ENCODE data around the gene LRP1. TPM values are rescaled to one million over a fixed set of nuclear protein-coding genes. Genes with fewer than 3 reads are reported as not detected.

The LRP1 gene
- polyA plus RNA-seq, 1 donor (not counting 4 experiments of a cell fraction or from before 2014, with no cell fraction given), result 4.9 TPM

GRCh38 chr12:57079821-57080220 is 48.5 kb upstream of the LRP1 start:
- Histone ChIP-seq H3K4me1 (ENCODE audit: control insufficient read depth, extremely low read depth, insufficient read depth, low read length) (peaks cover 4% of the 10 kb centered on the region), H3K9me3 (ENCODE audit: control insufficient read depth, low read depth, low read length) (no peaks in the 10 kb centered on the region), H3K9me1 (ENCODE audit: control insufficient read depth, extremely low read depth, insufficient read depth, low read length) (no peaks in the 10 kb centered on the region), H3K4me2 (ENCODE audit: control insufficient read depth, extremely low read depth, insufficient read depth, low read depth, low read length) (no peak overlapping the region), H3K4me3 (ENCODE audit: control insufficient read depth in 2 of 3, extremely low read depth in 1 of 3, insufficient read depth in 2 of 3, low read depth in 1 of 3, low read length in 3 of 3) (no peak overlapping the region), H4K20me1 (ENCODE audit: control insufficient read depth, extremely low read depth, insufficient read depth, low read length) (no peaks in the 10 kb centered on the region), H3K9ac (ENCODE audit: control insufficient read depth, extremely low read depth, insufficient read depth, low read length) (no peak overlapping the region), H3K27ac (ENCODE audit: control insufficient read depth, insufficient read depth, low read length) (no peak overlapping the region), H2AFZ (ENCODE audit: control insufficient read depth, low read length) (no peak overlapping the region), H3K27me3 (ENCODE audit: control insufficient read depth, extremely low read depth, insufficient read depth, low read length) (no peaks in the 10 kb centered on the region), H3K36me3 (ENCODE audit: control insufficient read depth in 2 of 2, extremely low read depth in 1 of 2, insufficient read depth in 2 of 2, low read length in 2 of 2) (no peaks in the 10 kb centered on the region), H3K79me2 (ENCODE audit: control insufficient read depth, insufficient read depth, low read length) (peaks cover 14% of the 10 kb centered on the region)
- FAIRE-seq (no peak), DNase-seq (ENCODE audit: low read depth, low spot score) (no peak)
- dilution Hi-C loops (cut with MboI; ENCODE audit: extremely low pct_ligation_motif_present, low sequenced_read_pairs), result no loop called here
- TF ChIP-seq CTCF (optimal IDR thresholded peaks at IDR 0.05 in 1 of 3, IDR thresholded peaks at IDR 0.05 in 1 of 3, conservative IDR thresholded peaks at IDR 0.05 in 1 of 3; ENCODE audit: extremely low read depth in 1 of 3, insufficient read depth in 2 of 3, low read length in 3 of 3) (no peak), EZH2 (IDR thresholded peaks at IDR 0.05; ENCODE audit: low read length) (no peak)

- no peaks in the 10 kb centered on the region for H3K9me1 ChIP-seq (ENCODE audit: control insufficient read depth, extremely low read depth, insufficient read depth, low read length)
- peaks cover 14% of the 10 kb centered on the region for H3K79me2 ChIP-seq (ENCODE audit: control insufficient read depth, insufficient read depth, low read length)
- no peak overlapping the region for H3K4me2 ChIP-seq (ENCODE audit: control insufficient read depth, extremely low read depth, insufficient read depth, low read depth, low read length)
- H3K36me3 ChIP-seq (ENCODE audit: control insufficient read depth in 2 of 2, extremely low read depth in 1 of 2, insufficient read depth in 2 of 2, low read length in 2 of 2), result no peaks in the 10 kb centered on the region
- H3K4me1 ChIP-seq (ENCODE audit: control insufficient read depth, extremely low read depth, insufficient read depth, low read length), result peaks cover 10% of the 10 kb centered on the region
- no peak overlapping the region for H3K4me3 ChIP-seq (ENCODE audit: control insufficient read depth in 2 of 3, extremely low read depth in 1 of 3, insufficient read depth in 2 of 3, low read depth in 1 of 3, low read length in 3 of 3)
- TF ChIP-seq CTCF (optimal IDR thresholded peaks at IDR 0.05 in 1 of 3, IDR thresholded peaks at IDR 0.05 in 1 of 3, conservative IDR thresholded peaks at IDR 0.05 in 1 of 3; ENCODE audit: extremely low read depth in 1 of 3, insufficient read depth in 2 of 3, low read length in 3 of 3), result no peak
- TF ChIP-seq EZH2 (IDR thresholded peaks at IDR 0.05; ENCODE audit: low read length), result no peak
- DNase-seq (ENCODE audit: low read depth, low spot score) (no peak), FAIRE-seq (no peak)
- no peaks in the 10 kb centered on the region for H3K9me3 ChIP-seq (ENCODE audit: control insufficient read depth, low read depth, low read length)
- no peak overlapping the region for H3K27ac ChIP-seq (ENCODE audit: control insufficient read depth, insufficient read depth, low read length)
- H2AFZ ChIP-seq (ENCODE audit: control insufficient read depth, low read length), result no peak overlapping the region
- no peak overlapping the region for H3K9ac ChIP-seq (ENCODE audit: control insufficient read depth, extremely low read depth, insufficient read depth, low read length)
- dilution Hi-C loops (cut with MboI; ENCODE audit: extremely low pct_ligation_motif_present, low sequenced_read_pairs), result no loop called here
- H3K27me3 ChIP-seq (ENCODE audit: control insufficient read depth, extremely low read depth, insufficient read depth, low read length), result no peaks in the 10 kb centered on the region
- no peaks in the 10 kb centered on the region for H4K20me1 ChIP-seq (ENCODE audit: control insufficient read depth, extremely low read depth, insufficient read depth, low read length)
Measured at GRCh38 chr12:57080855-57081254, 47.4 kb upstream of the LRP1 start.
